ENCODE results near the gene STOX1. TPM values are rescaled to one million over a fixed set of nuclear protein-coding genes. Genes with fewer than 3 reads are reported as not detected.
"Not testable (repeated sequence)": the region's sequence is repeated elsewhere in the genome, so short reads cannot be mapped to it uniquely, and the experiment has no call there.

STOX1 gene
- total RNA-seq, 2 experiments from 2014 or later: 0.50 to 0.60 TPM

- ChIA-PET POLR2A (no interaction called here), CTCF (no interaction called here)
Observed at GRCh38 chr10:68837626-68838322, 10.4 kb downstream of the STOX1 start.

GRCh38 chr10:68840650-68841049, 13.3 kb downstream of the STOX1 start:
- DNase-seq; H3K27ac Mint-ChIP-seq; H3K27me3 Mint-ChIP-seq; CTCF ChIA-PET; H3K9me3 Mint-ChIP-seq; POLR2A ChIA-PET; H3K36me3 Mint-ChIP-seq (ENCODE audit: low read depth); H3K4me1 Mint-ChIP-seq; H3K4me3 Mint-ChIP-seq: not testable (repeated sequence)

More at GRCh38 chr10:68837626-68838322, 10.4 kb downstream of the STOX1 start:
- Mint-ChIP-seq H3K4me1 (no peaks in the 10 kb centered on the region), H3K36me3 (ENCODE audit: low read depth) (no peaks in the 10 kb centered on the region), H3K27me3 (no peaks in the 10 kb centered on the region), H3K4me3 (no peak overlapping the region), H3K9me3 (no peaks in the 10 kb centered on the region), H3K27ac (no peak overlapping the region)
- no peak for DNase-seq

- no peaks in the 10 kb centered on the region for H3K36me3 Mint-ChIP-seq (ENCODE audit: low read depth)
- ChIA-PET POLR2A (interaction anchor here (0.6 kb wide), 1 partner anchor 62 kb away, joined by 3 read pairs; no protein-coding TSS in a partner anchor), CTCF (no interaction called here)
- no peaks in the 10 kb centered on the region for H3K9me3 Mint-ChIP-seq
- no peak overlapping the region for H3K4me3 Mint-ChIP-seq
- no peaks in the 10 kb centered on the region for H3K4me1 Mint-ChIP-seq
- DNase-seq: no peak
- H3K27me3 Mint-ChIP-seq: peaks cover 3% of the 10 kb centered on the region
- H3K27ac Mint-ChIP-seq: no peak overlapping the region
Observed at GRCh38 chr10:68848281-68848680, 20.9 kb downstream of the STOX1 start.

GRCh38 chr10:68848806-68849205, 21.5 kb downstream of the STOX1 start:
- H3K27me3 Mint-ChIP-seq: peaks cover 3% of the 10 kb centered on the region
- DNase-seq: no peak
- no peak overlapping the region for H3K27ac Mint-ChIP-seq
- ChIA-PET POLR2A (interaction anchor here (0.6 kb wide), 1 partner anchor 61 kb away, joined by 3 read pairs; no protein-coding TSS in a partner anchor), CTCF (no interaction called here)
- no peak overlapping the region for H3K4me3 Mint-ChIP-seq
- H3K4me1 Mint-ChIP-seq: no peaks in the 10 kb centered on the region
- no peaks in the 10 kb centered on the region for H3K9me3 Mint-ChIP-seq
- no peaks in the 10 kb centered on the region for H3K36me3 Mint-ChIP-seq (ENCODE audit: low read depth)

GRCh38 chr10:68856352-68856751, 29.0 kb downstream of the STOX1 start:
- Mint-ChIP-seq H3K4me1 (no peaks in the 10 kb centered on the region), H3K27ac (no peak overlapping the region), H3K4me3 (no peak overlapping the region), H3K27me3 (peaks cover 8% of the 10 kb centered on the region), H3K36me3 (ENCODE audit: low read depth) (peaks cover 10% of the 10 kb centered on the region), H3K9me3 (peaks cover 15% of the 10 kb centered on the region)
- ChIA-PET CTCF (no interaction called here), POLR2A (no interaction called here)
- no peak for DNase-seq

- H3K4me1 Mint-ChIP-seq: no peaks in the 10 kb centered on the region
- CTCF ChIA-PET: no interaction called here
- POLR2A ChIA-PET: no interaction called here
- H3K36me3 Mint-ChIP-seq (ENCODE audit: low read depth): peaks cover 10% of the 10 kb centered on the region
- H3K9me3 Mint-ChIP-seq: peaks cover 22% of the 10 kb centered on the region
- DNase-seq: no peak
- H3K4me3 Mint-ChIP-seq: no peak overlapping the region
- H3K27ac Mint-ChIP-seq: no peak overlapping the region
- peaks cover 8% of the 10 kb centered on the region for H3K27me3 Mint-ChIP-seq
Observed at GRCh38 chr10:68857005-68857404, 29.7 kb downstream of the STOX1 start.

GRCh38 chr10:68861253-68861652, 33.9 kb downstream of the STOX1 start:
- H3K36me3 Mint-ChIP-seq (ENCODE audit: low read depth): peaks cover 10% of the 10 kb centered on the region
- no peak overlapping the region for H3K4me3 Mint-ChIP-seq
- ChIA-PET POLR2A (no interaction called here), CTCF (no interaction called here)
- H3K27me3 Mint-ChIP-seq: peaks cover 12% of the 10 kb centered on the region
- no peaks in the 10 kb centered on the region for H3K4me1 Mint-ChIP-seq
- no peak overlapping the region for H3K27ac Mint-ChIP-seq
- H3K9me3 Mint-ChIP-seq: peaks cover 31% of the 10 kb centered on the region
- no peak for DNase-seq

- no peak for DNase-seq
- H3K4me1 Mint-ChIP-seq: no peaks in the 10 kb centered on the region
- H3K27me3 Mint-ChIP-seq: peaks cover 4% of the 10 kb centered on the region
- H3K9me3 Mint-ChIP-seq: peaks cover 27% of the 10 kb centered on the region
- ChIA-PET CTCF (no interaction called here), POLR2A (interaction anchor here (1.2 kb wide), 1 partner anchor 36 kb away, joined by 3 read pairs; the partner anchor contains the start of gene DDX50)
- no peak overlapping the region for H3K27ac Mint-ChIP-seq
- H3K4me3 Mint-ChIP-seq: no peak overlapping the region
- H3K36me3 Mint-ChIP-seq (ENCODE audit: low read depth): peaks cover 8% of the 10 kb centered on the region
Observed at GRCh38 chr10:68864611-68865010, 37.3 kb downstream of the STOX1 start.

- POLR2A ChIA-PET; H3K4me1 Mint-ChIP-seq; H3K27ac Mint-ChIP-seq; CTCF ChIA-PET; H3K27me3 Mint-ChIP-seq; DNase-seq; H3K36me3 Mint-ChIP-seq (ENCODE audit: low read depth); H3K4me3 Mint-ChIP-seq; H3K9me3 Mint-ChIP-seq: not testable (repeated sequence)
Observed at GRCh38 chr10:68868173-68868572, 40.8 kb downstream of the STOX1 start.

GRCh38 chr10:68869623-68870022, 42.3 kb downstream of the STOX1 start:
- Mint-ChIP-seq H3K9me3 (no peaks in the 10 kb centered on the region), H3K4me1 (peaks cover 5% of the 10 kb centered on the region), H3K4me3 (no peak overlapping the region), H3K27me3 (no peaks in the 10 kb centered on the region), H3K36me3 (ENCODE audit: low read depth) (no peaks in the 10 kb centered on the region), H3K27ac (no peak overlapping the region)
- CTCF ChIA-PET: no interaction called here
- POLR2A ChIA-PET: no interaction called here
- no peak for DNase-seq

- DNase-seq: no peak
- Mint-ChIP-seq H3K4me1 (peaks cover 5% of the 10 kb centered on the region), H3K36me3 (ENCODE audit: low read depth) (no peaks in the 10 kb centered on the region), H3K27me3 (no peaks in the 10 kb centered on the region), H3K27ac (no peak overlapping the region), H3K9me3 (no peaks in the 10 kb centered on the region), H3K4me3 (no peak overlapping the region)
- ChIA-PET CTCF (no interaction called here), POLR2A (no interaction called here)
Observed at GRCh38 chr10:68870061-68870460, 42.7 kb downstream of the STOX1 start.

- Mint-ChIP-seq H3K4me1 (peaks cover 5% of the 10 kb centered on the region), H3K4me3 (no peak overlapping the region), H3K27ac (no peak overlapping the region), H3K9me3 (no peaks in the 10 kb centered on the region), H3K36me3 (ENCODE audit: low read depth) (no peaks in the 10 kb centered on the region), H3K27me3 (no peaks in the 10 kb centered on the region)
- ChIA-PET POLR2A (interaction anchor here (0.6 to 0.8 kb wide), 2 partner anchors 30 to 227 kb away, joined by 3 to 4 read pairs; no protein-coding TSS in a partner anchor), CTCF (no interaction called here)
- DNase-seq: no peak
Observed at GRCh38 chr10:68870545-68871104, 43.3 kb downstream of the STOX1 start.

GRCh38 chr10:68871105-68871711, 43.9 kb downstream of the STOX1 start:
- H3K4me3 Mint-ChIP-seq: no peak overlapping the region
- H3K36me3 Mint-ChIP-seq (ENCODE audit: low read depth): no peaks in the 10 kb centered on the region
- H3K9me3 Mint-ChIP-seq: no peaks in the 10 kb centered on the region
- H3K27ac Mint-ChIP-seq: no peak overlapping the region
- ChIA-PET POLR2A (interaction anchor here (0.6 to 0.8 kb wide), 2 partner anchors 29 to 226 kb away, joined by 3 to 4 read pairs; no protein-coding TSS in a partner anchor), CTCF (no interaction called here)
- DNase-seq: no peak
- no peaks in the 10 kb centered on the region for H3K27me3 Mint-ChIP-seq
- peaks cover 5% of the 10 kb centered on the region for H3K4me1 Mint-ChIP-seq
